AG09309 (cell line): ENCODE data around the gene DRAM1.
"Not testable (repeated sequence)": the region's sequence is repeated elsewhere in the genome, so short reads cannot be mapped to it uniquely, and the experiment has no call there.

ENCODE experiments used
- DNase-seq: peaks from one replicate; pipeline ENCODE4 v3.0.0-alpha.2; 2010; ENCODE audit warnings: low read depth
- H3K4me3 ChIP-seq: 2 replicates; pipeline ENCODE4 v1.5.1; 2011; ENCODE audit warnings: mild to moderate bottlenecking, low read depth, low read length, moderate library complexity; ENCODE audit not compliant: control insufficient read depth
- TF ChIP-seq, protein P1 (sequence below): IDR thresholded peaks from 2 replicates; pipeline ENCODE4 v1.5.1; 2011; ENCODE audit warnings: mild to moderate bottlenecking, low read depth, low read length, inconsistent platforms; ENCODE audit not compliant: insufficient read depth, control insufficient read depth; ENCODE audit errors: missing control alignments

DRAM1 gene

DNA sequence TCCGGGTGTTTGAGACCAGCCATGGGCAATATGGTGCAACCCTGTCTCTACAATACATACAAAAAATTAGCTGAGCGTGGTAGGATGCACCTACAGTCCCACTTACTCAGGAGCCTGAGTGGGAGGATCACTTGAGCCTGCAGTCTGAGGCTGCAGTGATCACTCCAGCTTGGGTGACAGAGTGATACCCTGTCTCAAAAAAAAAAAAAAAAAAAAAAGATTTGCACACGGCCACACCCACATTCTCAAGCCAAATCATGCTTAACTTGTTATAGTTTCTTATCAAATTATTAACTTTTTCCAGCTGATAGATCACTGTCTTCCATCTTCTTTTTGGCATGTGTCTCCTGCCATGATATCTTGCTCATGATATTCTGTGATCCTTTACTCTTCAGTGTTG lies 6.8 kb downstream of the DRAM1 start:
- DNase-seq, result no peak
- H3K4me3 ChIP-seq, result no peak overlapping the region
- TF ChIP-seq, protein P1, sequence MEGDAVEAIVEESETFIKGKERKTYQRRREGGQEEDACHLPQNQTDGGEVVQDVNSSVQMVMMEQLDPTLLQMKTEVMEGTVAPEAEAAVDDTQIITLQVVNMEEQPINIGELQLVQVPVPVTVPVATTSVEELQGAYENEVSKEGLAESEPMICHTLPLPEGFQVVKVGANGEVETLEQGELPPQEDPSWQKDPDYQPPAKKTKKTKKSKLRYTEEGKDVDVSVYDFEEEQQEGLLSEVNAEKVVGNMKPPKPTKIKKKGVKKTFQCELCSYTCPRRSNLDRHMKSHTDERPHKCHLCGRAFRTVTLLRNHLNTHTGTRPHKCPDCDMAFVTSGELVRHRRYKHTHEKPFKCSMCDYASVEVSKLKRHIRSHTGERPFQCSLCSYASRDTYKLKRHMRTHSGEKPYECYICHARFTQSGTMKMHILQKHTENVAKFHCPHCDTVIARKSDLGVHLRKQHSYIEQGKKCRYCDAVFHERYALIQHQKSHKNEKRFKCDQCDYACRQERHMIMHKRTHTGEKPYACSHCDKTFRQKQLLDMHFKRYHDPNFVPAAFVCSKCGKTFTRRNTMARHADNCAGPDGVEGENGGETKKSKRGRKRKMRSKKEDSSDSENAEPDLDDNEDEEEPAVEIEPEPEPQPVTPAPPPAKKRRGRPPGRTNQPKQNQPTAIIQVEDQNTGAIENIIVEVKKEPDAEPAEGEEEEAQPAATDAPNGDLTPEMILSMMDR, result no peak

DNA sequence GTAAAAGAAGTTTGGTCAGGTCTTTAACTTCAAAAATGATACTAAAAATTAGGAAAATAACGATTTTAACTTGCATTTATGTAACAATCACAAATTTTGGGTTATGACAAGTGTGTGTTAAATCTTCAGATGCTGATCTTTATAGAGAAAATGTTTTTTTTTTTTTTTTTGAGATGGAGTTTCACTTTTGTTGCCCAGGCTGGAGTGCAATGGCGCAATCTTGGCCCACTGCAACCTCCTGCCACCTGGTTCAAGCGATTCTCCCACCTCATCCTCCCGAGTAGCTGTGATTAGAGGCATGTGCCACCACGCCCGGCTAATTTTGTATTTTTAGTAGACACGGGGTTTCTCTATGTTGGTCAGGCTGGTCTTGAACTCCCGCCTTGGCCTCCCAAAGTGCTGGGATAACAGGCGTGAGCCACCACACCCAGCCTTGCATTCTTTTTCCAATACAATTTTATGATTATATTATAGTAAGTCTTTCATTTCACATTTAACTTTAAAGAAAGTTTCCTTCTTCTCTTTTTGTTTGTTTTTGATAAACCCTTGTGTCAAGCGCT lies 7.5 kb downstream of the DRAM1 start:
- not testable (repeated sequence) for DNase-seq, H3K4me3 ChIP-seq

DNA sequence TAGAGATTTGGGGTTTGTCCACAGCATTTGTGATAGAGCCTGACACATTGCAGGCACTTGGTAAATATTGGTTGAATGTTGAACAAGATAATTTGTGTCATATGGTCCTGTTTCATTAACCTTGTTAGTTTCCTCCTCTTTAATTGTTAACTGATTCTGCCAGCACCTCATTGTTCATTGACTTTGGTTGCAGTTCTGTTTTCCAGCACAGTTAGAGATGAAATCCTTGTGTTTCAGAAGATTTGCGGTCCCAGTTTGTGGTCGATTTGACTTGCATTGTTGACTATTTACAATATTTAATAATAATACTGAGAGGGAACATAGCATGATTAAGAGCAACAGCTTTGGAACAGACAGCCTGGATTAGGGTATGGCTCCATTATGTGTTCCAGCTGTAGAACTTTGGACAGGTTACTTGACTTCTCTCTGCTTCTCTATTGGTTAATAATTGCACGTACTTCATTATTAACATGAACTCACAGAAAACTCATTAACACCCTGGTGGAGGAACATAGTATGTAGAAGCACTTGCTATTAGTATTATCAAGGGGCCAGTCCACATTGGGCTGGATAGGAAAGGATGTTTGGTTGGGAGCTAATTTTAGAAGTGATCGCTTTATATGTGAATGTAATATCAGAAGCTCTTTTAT lies 8.7 kb downstream of the DRAM1 start:
- H3K4me3 ChIP-seq, result no peak overlapping the region
- no peak for DNase-seq
- TF ChIP-seq, protein P1, result no peak

DNA sequence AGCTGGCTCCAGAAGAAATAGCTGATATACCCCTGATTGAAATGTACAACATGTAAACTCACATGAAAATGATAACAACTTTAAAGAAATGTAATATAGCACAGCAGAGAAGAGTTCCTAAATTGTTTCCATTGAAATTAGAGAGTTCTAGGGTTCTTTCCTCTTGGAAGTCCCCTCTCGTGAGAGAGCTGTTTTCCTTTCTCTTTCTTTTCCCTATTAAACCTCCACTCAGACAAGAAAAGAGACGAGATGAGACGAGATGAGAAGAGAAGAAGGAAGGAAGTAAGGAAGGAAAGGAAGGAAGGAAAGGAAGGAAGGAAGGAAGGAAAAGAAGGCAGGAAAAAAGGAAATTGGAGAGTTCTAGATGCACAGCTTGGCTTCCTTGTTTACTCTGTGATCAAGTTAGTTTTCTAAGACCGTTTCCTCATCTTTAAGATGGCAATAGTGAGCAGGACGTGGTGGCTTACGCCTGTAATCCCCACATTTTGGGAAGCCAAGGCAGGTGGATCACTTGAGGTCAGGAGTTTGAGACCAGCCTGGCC lies 11.9 kb downstream of the DRAM1 start:
- no peak overlapping the region for H3K4me3 ChIP-seq
- no peak for DNase-seq
- TF ChIP-seq, protein P1, result no peak

DNA sequence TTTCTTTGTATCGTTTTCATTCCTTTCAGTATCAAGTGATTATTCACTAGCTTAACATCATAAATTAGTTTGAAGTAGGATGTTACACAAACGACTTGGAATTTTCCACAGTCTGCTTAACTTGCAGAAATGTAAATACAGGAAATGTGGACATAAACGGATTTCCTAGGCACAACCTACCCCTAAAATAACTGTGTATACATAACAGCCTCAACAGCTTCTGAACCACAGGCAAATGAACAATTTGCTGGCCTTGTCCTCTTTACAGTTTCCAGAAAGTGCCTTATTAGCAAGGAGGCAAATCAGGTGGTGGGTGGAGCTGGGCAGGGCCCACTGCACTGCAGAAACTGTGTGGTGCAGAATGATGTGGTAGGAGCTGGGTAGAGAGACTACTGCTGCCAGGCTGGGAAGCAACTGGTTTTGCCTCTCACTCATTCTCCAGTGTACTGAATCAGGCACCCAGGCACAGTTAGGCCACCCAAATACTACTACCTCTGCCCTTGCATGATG lies 14.1 kb downstream of the DRAM1 start:
- TF ChIP-seq, protein P1, result no peak
- peak; percentile 55 for DNase-seq
- no peak overlapping the region for H3K4me3 ChIP-seq

DNA sequence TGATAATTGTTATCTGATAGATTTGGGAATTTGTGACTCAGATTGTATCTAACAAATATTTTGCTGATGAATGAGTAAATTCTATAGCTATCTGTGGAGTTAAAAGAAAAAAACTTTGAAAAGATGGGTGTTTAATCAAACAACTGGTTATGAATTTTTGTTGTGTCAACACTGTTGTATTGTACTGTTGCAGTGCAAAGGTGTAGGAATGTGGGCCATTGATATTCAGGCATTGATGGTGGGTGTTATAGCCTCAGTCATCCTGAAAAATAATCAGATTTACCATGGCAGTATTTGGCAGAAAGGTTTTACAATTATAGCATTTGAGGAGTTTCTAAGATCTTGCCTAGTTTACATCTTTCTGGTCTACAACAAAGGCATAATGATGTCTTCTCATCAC lies 15.4 kb downstream of the DRAM1 start:
- no peak for DNase-seq
- TF ChIP-seq, protein P1, result no peak
- H3K4me3 ChIP-seq, result no peak overlapping the region

DNA sequence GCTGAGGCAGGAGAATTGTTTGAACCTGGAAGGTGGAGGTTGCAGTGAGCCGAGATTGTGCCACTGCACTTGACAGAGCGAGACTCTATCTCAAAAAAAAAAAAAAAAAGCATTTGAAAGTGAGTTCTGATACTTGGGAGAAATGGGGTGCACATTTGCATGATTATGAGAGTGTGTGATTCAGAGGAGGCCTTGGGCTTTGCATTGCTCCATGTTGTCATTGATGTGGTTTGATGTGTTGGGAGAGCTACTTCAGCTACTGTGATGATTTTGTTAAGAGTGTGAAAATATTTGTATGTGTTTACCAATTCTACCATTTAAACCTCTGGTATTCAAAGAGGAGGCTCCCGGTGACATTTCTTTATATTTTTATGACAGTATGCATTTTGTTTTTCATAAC lies 24.4 kb downstream of the DRAM1 start:
- no peak overlapping the region for H3K4me3 ChIP-seq
- TF ChIP-seq, protein P1, result no peak
- DNase-seq, result no peak
